Thyroid gland (tissue), 4 donors: Measurements from ENCODE around the gene ANKRD13B.

Source experiments
- CTCF ChIP-seq, 6 experiments: fragments of 200-600 bp in 3 of 6; fragments of 450-650 bp in 3 of 6; sonication (generic) in 3 of 6; IDR thresholded peaks; one replicate each; pipeline ENCODE4 v1.5.1; 2016 to 2019; ENCODE audit warnings: antibody characterized with exemption in 6 of 6, mild to moderate bottlenecking in 2 of 6, inconsistent platforms in 1 of 6, moderate library complexity in 1 of 6
- POLR2A ChIP-seq, 2 donors: fragments of 450-650 bp; IDR thresholded peaks; one replicate each; pipeline ENCODE4 v1.6.1; 2017; ENCODE audit warnings: antibody characterized with exemption in 2 of 2, mild to moderate bottlenecking in 2 of 2, moderate library complexity in 1 of 2

- TF ChIP-seq CTCF (IDR thresholded peaks at IDR 0.05): peak in 1 of 6 experiments; percentile 20
- TF ChIP-seq POLR2A (IDR thresholded peaks at IDR 0.05): peak; percentile 42 to 89
Observed at GRCh38 chr17:29589524-29590410, 3.2 kb upstream of the ANKRD13B start, which contains the start of gene GIT1.
